Fibroblast of skin of scalp (primary cell): ENCODE results near the gene SHPK.

Experiments used
- DNase-seq: peaks from one replicate; pipeline ENCODE4 v3.0.0-alpha.2; 2013

Gene SHPK

GRCh38 chr17:3659541-3660111 is 23.6 kb upstream of the SHPK start:
- DNase-seq = peak; percentile 73

- DNase-seq = no peak
Measured at GRCh38 chr17:3658784-3659449, 22.9 kb upstream of the SHPK start.

DNA sequence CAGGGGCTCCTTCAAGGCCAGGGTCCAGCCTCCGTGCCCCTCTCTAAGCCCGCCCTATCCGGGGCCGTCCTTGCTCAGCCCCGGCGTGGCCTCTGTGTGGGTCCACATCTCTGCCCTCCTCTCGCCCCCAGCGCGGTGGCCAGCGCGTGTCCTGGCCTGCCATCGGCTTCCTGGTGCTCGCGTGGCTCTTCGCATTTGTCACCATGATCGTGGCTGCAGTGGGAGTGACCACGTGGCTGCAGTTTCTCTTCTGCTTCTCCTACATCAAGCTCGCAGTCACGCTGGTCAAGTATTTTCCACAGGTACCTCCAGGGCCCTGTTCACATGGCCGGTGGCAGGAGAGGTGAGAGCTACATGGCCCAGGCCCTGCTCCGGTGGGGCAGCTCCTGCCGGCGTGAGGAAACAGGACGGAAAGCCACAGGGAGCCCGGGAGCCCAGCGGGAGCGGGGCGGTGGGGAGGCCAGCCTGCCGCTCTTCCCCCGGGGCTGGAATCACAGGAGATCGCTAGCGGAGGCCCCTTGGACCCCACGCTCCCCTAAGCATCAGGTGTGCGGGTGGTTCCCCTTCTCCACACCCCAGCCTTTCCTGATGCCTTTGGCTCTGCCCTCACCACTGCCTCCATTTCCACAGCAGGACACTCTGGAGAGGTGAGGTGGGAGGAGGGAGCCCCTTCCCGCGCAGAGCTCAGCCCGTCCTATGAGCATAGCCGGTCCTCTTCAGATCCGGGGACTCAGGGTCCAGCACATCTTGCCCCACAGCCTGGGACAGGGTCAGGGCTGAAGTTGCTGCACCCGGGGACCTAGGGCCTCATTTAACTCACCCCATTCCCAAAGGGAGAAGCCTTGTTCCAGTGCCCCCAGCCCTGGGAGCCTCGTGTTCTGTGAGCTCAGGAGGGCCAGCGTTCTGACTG is 22.1 kb upstream of the SHPK start:
- DNase-seq = no peak

DNA sequence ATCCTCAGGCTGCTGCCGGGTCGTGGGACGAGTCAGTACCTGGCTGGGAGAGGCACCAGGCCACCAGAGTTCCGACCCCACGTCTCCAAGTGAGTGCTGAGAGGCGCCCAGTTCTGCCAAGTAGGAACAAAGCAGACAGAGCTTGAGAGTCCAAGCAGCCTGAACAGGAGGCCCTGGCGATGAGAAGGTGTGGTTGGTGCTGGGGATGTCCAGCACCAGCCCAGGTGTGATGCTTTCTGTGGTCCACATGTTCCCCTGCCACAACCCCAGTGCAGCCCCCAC is 21.5 kb upstream of the SHPK start:
- DNase-seq = no peak

- no peak for DNase-seq
Measured at GRCh38 chr17:3656755-3657587, 20.9 kb upstream of the SHPK start.

DNA sequence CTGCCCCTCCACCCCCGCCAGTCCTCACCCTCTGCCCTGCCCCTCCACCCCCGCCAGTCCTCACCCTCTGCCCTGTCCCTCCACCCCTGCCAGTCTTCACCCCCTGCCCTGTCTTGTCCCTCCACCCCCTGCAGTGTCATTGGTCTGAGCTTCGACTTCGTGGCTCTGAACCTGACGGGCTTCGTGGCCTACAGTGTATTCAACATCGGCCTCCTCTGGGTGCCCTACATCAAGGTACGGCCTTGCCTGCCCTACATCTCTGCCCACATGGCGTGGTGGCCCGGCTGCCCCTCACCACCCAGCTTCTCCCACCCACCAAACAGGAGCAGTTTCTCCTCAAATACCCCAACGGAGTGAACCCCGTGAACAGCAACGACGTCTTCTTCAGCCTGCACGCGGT is 20.3 kb upstream of the SHPK start:
- no peak for DNase-seq

- no peak for DNase-seq
Measured at GRCh38 chr17:3655766-3656165, 19.7 kb upstream of the SHPK start.

DNA sequence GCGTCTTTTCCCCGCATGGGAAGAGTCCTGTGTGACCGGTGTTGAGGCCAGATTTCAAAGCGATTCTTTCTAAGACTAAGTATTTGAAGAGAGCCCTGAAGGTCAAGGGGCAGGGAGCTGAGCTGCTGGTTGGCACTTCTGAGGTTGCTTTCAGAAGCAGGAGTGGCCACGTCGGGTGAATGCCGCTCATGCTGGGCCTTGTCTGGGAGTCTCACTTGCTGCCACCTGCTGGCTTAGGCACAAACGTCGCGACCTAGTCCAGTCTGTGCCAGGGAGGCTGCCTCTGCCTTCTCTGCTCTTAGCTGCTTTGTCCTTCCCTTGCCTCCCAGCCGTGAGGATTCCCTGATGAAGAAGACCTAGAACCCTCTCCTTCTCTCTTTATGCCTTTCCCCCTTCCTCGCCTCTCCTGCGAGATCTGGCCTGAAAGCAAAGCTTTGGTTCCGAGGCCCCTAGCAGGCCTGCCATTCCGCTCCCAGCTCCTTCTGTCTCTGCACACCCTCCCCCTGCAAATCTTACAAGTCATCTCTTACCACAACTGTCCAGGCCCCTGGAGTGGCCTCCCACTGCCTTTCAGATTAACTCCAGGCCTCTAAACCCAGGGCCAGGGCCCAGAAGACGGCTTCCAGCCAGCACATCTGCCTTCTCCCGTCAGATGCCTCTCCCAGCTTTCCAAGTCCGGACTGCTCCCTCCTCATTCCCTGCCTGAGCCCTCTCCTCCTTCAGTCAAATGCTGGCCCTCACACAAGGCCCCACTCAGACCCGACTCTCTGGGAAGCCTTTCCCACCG is 11.9 kb upstream of the SHPK start:
- peak; percentile 65 for DNase-seq

GRCh38 chr17:3647251-3647650 is 11.2 kb upstream of the SHPK start:
- DNase-seq = no peak

GRCh38 chr17:3645310-3645709 is 9.3 kb upstream of the SHPK start:
- DNase-seq = no peak

DNA sequence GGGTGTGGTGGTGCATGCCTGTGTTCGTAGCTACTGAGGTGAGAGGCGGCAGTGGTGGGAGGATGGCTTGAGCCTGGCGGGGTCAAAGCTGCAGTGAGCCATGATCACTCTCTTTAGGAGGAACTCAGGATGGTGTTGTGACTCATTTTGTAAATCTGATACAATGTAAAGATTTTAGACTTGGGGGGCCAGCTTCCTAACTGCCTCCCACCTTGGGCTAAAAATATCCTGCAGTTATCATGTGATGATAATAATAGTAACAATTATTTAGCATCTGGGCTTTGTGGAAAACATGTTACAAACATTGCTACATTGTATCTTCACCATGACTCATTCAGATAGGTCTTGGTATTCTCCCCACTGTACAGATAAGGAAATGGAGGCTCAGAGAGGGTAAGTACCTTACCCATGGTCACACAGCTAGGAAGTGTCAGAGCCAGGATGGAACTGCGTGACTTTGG is 7.9 kb upstream of the SHPK start:
- DNase-seq = no peak

- DNase-seq = no peak
Measured at GRCh38 chr17:3641717-3642486, 5.9 kb upstream of the SHPK start.

- DNase-seq = no peak
Measured at GRCh38 chr17:3641014-3641413, 5.0 kb upstream of the SHPK start.

- DNase-seq = no peak
Measured at GRCh38 chr17:3639981-3640596, 4.0 kb upstream of the SHPK start.

DNA sequence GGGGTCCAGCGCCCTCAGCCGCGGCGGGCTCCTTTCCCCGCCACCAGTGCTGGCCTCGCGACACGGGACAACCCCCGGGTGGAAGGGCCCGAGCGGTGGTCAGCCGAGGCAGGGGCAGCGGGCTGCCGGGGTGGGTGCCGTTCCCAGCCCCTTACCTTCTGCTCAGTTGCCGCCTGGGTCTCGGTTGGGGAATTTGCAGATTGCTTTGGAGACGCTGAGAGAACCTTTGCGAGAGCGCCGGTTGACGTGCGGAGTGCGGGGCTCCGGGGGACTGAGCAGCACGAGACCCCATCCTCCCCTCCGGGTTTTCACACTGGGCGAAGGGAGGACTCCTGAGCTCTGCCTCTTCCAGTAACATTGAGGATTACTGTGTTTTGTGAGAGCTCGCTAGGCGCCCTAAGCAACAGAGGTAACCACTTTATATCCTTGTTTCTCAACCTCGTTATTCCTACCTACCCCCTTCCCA is 891 bp upstream of the SHPK start:
- DNase-seq = no peak

DNA sequence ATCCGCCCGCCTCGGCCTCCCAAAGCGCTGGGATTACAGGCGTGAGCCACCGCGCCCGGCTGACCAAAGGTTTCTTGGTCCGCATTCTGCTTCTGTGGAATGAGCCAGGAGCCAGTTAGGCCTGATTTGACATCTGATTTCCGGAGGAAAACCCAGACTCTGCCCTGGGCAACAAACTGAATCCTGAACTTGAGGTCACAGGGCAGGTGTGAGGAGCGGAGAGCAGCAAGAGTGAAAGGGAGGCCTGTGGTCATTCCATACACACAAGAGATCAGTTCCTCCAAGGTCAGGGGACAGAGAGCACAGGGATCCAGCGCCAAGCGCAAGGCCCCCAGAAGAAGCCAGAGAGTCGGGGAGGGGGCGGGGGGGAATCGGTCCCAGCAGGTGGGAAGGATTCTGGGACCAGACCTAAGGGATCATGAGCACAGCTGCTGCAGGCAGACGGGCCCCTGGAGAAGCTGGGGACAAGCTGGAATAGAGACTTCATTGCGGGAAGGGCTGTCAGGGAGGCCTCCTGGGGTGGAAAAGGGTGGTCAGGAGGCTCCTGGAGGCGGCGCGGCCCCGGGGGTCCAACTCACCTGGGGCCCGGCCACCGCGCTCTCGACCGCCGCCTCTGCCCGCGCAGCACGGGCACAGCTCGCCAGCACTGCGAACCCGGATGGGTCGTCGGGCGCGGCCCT is 436 bp downstream of the SHPK start:
- DNase-seq = no peak

- DNase-seq = no peak
Measured at GRCh38 chr17:3632287-3632686, 3.8 kb downstream of the SHPK start.

- DNase-seq = no peak
Measured at GRCh38 chr17:3630781-3631180, 5.3 kb downstream of the SHPK start.

DNA sequence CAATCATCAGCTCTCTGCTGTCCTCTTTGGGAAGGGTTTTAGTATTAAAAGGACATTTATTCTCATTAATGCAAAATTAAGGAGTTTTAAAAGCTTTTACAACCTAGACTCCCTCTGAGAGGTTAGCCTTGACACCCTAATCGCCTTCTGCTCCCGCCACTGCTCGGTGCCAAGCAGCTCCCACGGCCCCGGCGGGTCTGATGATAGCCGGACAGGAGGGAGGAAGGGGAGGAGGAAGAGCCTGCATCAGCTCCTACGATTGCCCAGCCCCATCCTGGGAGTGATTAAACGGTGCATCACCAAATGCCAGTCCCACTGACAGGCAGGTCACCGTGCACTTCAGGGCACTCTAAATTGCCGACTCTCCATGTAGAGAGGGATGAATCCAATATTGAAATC is 8.3 kb downstream of the SHPK start:
- DNase-seq = no peak
